Measurements from ENCODE around the gene GTF2IRD1.
"Not testable (repeated sequence)": the region's sequence is repeated elsewhere in the genome, so short reads cannot be mapped to it uniquely, and the experiment has no call there.

Gene GTF2IRD1

GRCh38 chr7:74507538-74508319, 54.0 kb downstream of the GTF2IRD1 start:
- DNase-seq (ENCODE audit: low read depth), result no peak
- TF ChIP-seq POLR2A (IDR thresholded peaks at IDR 0.05; ENCODE audit: extremely low read depth, insufficient read length), result no peak
- no peak for TF ChIP-seq MYC (IDR thresholded peaks at IDR 0.05; ENCODE audit: low read depth, low read length)
- TF ChIP-seq, protein P1, sequence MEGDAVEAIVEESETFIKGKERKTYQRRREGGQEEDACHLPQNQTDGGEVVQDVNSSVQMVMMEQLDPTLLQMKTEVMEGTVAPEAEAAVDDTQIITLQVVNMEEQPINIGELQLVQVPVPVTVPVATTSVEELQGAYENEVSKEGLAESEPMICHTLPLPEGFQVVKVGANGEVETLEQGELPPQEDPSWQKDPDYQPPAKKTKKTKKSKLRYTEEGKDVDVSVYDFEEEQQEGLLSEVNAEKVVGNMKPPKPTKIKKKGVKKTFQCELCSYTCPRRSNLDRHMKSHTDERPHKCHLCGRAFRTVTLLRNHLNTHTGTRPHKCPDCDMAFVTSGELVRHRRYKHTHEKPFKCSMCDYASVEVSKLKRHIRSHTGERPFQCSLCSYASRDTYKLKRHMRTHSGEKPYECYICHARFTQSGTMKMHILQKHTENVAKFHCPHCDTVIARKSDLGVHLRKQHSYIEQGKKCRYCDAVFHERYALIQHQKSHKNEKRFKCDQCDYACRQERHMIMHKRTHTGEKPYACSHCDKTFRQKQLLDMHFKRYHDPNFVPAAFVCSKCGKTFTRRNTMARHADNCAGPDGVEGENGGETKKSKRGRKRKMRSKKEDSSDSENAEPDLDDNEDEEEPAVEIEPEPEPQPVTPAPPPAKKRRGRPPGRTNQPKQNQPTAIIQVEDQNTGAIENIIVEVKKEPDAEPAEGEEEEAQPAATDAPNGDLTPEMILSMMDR (IDR thresholded peaks at IDR 0.05; ENCODE audit: low read depth, low read length), result no peak
- TF ChIP-seq, protein P2, sequence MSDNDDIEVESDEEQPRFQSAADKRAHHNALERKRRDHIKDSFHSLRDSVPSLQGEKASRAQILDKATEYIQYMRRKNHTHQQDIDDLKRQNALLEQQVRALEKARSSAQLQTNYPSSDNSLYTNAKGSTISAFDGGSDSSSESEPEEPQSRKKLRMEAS (IDR thresholded peaks at IDR 0.05; ENCODE audit: low read depth, low read length), result no peak
- no peak overlapping the region for H3K4me3 ChIP-seq (ENCODE audit: low read depth, low read length)

- DNase-seq (ENCODE audit: low read depth); H3K4me3 ChIP-seq (ENCODE audit: low read depth, low read length): not testable (repeated sequence)
These were observed 55.7 kb downstream of the GTF2IRD1 start for GRCh38 chr7:74509453-74509852.

GRCh38 chr7:74511345-74511744, 57.6 kb downstream of the GTF2IRD1 start:
- no peak for TF ChIP-seq POLR2A (IDR thresholded peaks at IDR 0.05; ENCODE audit: extremely low read depth, insufficient read length)
- no peak for TF ChIP-seq MYC (IDR thresholded peaks at IDR 0.05; ENCODE audit: low read depth, low read length)
- TF ChIP-seq, protein P1 (IDR thresholded peaks at IDR 0.05; ENCODE audit: low read depth, low read length), result no peak
- TF ChIP-seq, protein P2 (IDR thresholded peaks at IDR 0.05; ENCODE audit: low read depth, low read length), result no peak
- no peak for DNase-seq (ENCODE audit: low read depth)
- H3K4me3 ChIP-seq (ENCODE audit: low read depth, low read length), result no peak overlapping the region

GRCh38 chr7:74512762-74513161, 59.1 kb downstream of the GTF2IRD1 start:
- no peak for DNase-seq (ENCODE audit: low read depth)
- no peak for TF ChIP-seq MYC (IDR thresholded peaks at IDR 0.05; ENCODE audit: low read depth, low read length)
- TF ChIP-seq, protein P2 (IDR thresholded peaks at IDR 0.05; ENCODE audit: low read depth, low read length), result no peak
- TF ChIP-seq POLR2A (IDR thresholded peaks at IDR 0.05; ENCODE audit: extremely low read depth, insufficient read length), result no peak
- TF ChIP-seq, protein P1 (IDR thresholded peaks at IDR 0.05; ENCODE audit: low read depth, low read length), result no peak
- no peak overlapping the region for H3K4me3 ChIP-seq (ENCODE audit: low read depth, low read length)

DNA sequence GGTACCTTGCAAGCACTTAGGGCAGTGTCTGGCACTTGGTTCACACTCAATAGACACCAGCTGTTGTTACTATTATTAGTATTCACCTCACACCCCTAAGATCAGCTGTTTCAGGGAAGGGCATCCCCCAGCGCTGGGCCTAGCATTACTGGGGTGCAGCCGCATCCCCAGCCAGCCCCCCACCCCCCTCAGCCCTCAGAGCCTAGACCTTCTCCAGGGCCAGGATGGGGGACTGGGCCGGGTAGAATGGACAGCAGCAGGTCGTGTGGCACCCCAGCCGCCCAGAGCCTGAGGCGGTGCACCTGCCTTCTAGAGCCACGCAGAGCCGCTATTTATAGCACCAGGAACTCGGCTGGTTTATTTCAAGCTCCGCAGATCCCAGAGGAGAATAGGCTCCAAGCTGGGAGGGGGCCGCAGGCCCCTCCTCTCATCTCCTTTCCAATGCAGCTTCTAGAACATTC, 60.5 kb downstream of the GTF2IRD1 start:
- DNase-seq (ENCODE audit: low read depth), result no peak
- no peak for TF ChIP-seq POLR2A (IDR thresholded peaks at IDR 0.05; ENCODE audit: extremely low read depth, insufficient read length)
- TF ChIP-seq MYC (IDR thresholded peaks at IDR 0.05; ENCODE audit: low read depth, low read length), result no peak
- TF ChIP-seq, protein P1 (IDR thresholded peaks at IDR 0.05; ENCODE audit: low read depth, low read length), result no peak
- TF ChIP-seq, protein P2 (IDR thresholded peaks at IDR 0.05; ENCODE audit: low read depth, low read length), result no peak
- H3K4me3 ChIP-seq (ENCODE audit: low read depth, low read length), result no peak overlapping the region

DNA sequence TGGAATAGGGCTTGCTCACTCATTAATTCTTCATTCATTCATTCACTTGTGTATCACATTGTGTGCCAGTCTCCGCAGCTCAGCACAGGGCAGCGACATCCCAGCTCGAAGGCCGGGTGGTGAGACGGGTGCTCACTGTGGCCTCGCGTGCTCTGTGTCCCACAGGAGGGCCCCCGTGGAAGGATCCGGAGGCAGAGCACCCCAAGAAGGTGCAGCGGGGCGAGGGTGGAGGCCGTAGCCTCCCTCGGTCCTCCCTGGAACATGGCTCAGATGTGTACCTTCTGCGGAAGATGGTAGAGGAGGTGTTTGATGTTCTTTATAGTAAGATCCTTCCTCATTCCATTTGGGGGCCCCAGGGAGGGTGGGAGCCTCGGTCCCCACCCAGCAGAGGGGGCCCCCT, 61.6 kb downstream of the GTF2IRD1 start:
- no peak for TF ChIP-seq POLR2A (IDR thresholded peaks at IDR 0.05; ENCODE audit: extremely low read depth, insufficient read length)
- TF ChIP-seq, protein P1 (IDR thresholded peaks at IDR 0.05; ENCODE audit: low read depth, low read length), result no peak
- no peak for TF ChIP-seq MYC (IDR thresholded peaks at IDR 0.05; ENCODE audit: low read depth, low read length)
- TF ChIP-seq, protein P2 (IDR thresholded peaks at IDR 0.05; ENCODE audit: low read depth, low read length), result no peak
- no peak overlapping the region for H3K4me3 ChIP-seq (ENCODE audit: low read depth, low read length)
- no peak for DNase-seq (ENCODE audit: low read depth)

Data from NB4 (cell line).